GM12892 (cell line): ENCODE data around the gene FBXW2.

Experiments used
- POLR2A ChIP-seq: IDR thresholded peaks from 2 replicates; pipeline ENCODE4 v1.6.1; 2011; ENCODE audit warnings: low read depth, low read length, control low read depth
- POLR2AphosphoS5 ChIP-seq: IDR thresholded peaks from 2 replicates; pipeline ENCODE4 v1.6.1; 2011; ENCODE audit warnings: low read depth, low read length, control low read depth

DNA sequence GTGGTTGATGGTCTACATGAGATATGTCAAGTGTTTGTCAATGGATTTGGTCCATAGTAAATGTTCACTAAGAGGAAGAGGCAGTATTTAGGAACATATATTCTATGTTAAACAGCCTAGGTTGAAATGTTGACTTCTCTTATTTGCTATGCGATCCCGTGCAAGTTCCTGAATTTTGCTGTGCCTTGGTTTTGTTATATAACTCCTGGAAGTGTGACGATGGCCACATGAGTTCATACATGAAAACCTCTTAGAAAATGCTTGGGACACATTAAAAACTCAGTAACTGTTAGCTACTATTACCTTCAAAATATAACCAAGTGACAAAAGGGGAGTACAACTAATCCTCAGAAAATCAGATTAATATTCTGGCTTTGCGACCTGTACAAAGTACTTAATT lies 21.9 kb upstream of the FBXW2 start:
- TF ChIP-seq POLR2AphosphoS5 (no peak), POLR2A (no peak)
